Measurements from ENCODE around the gene MSL1. TPM values are rescaled to one million over a fixed set of nuclear protein-coding genes. Genes with fewer than 3 reads are reported as not detected.

Gene MSL1
- total RNA-seq, 1 donor from 2014 or later = 27.1 TPM

- no peak for TF ChIP-seq CTCF (IDR thresholded peaks at IDR 0.05; ENCODE audit: insufficient read depth, low read length, severe bottlenecking)
- no peak for DNase-seq (ENCODE audit: low read depth)
- Histone ChIP-seq H3K4me3 (ENCODE audit: low read depth, low read length) (no peak overlapping the region), H3K36me3 (ENCODE audit: control insufficient read depth, insufficient read depth, low read length) (peaks cover 15% of the 10 kb centered on the region), H3K27me3 (ENCODE audit: control insufficient read depth, insufficient read depth, low read length) (no peaks in the 10 kb centered on the region)
- no peak for FAIRE-seq
Measured at GRCh38 chr17:40090237-40091119, 31.3 kb upstream of the MSL1 start.

GRCh38 chr17:40091691-40092397 lies 29.9 kb upstream of the MSL1 start:
- no peak for DNase-seq (ENCODE audit: low read depth)
- no peak for TF ChIP-seq CTCF (IDR thresholded peaks at IDR 0.05; ENCODE audit: insufficient read depth, low read length, severe bottlenecking)
- no peak for FAIRE-seq
- Histone ChIP-seq H3K36me3 (ENCODE audit: control insufficient read depth, insufficient read depth, low read length) (peaks cover 26% of the 10 kb centered on the region), H3K27me3 (ENCODE audit: control insufficient read depth, insufficient read depth, low read length) (no peaks in the 10 kb centered on the region), H3K4me3 (ENCODE audit: low read depth, low read length) (no peak overlapping the region)

GRCh38 chr17:40092581-40092980 lies 29.2 kb upstream of the MSL1 start:
- Histone ChIP-seq H3K36me3 (ENCODE audit: control insufficient read depth, insufficient read depth, low read length) (peaks cover 33% of the 10 kb centered on the region), H3K27me3 (ENCODE audit: control insufficient read depth, insufficient read depth, low read length) (no peaks in the 10 kb centered on the region), H3K4me3 (ENCODE audit: low read depth, low read length) (no peak overlapping the region)
- DNase-seq (ENCODE audit: low read depth) (no peak), FAIRE-seq (no peak)
- no peak for TF ChIP-seq CTCF (IDR thresholded peaks at IDR 0.05; ENCODE audit: insufficient read depth, low read length, severe bottlenecking)

- Histone ChIP-seq H3K36me3 (ENCODE audit: control insufficient read depth, insufficient read depth, low read length) (peaks cover 33% of the 10 kb centered on the region), H3K4me3 (ENCODE audit: low read depth, low read length) (no peak overlapping the region), H3K27me3 (ENCODE audit: control insufficient read depth, insufficient read depth, low read length) (no peaks in the 10 kb centered on the region)
- no peak for TF ChIP-seq CTCF (IDR thresholded peaks at IDR 0.05; ENCODE audit: insufficient read depth, low read length, severe bottlenecking)
- FAIRE-seq = no peak
- no peak for DNase-seq (ENCODE audit: low read depth)
Measured at GRCh38 chr17:40093005-40093579, 28.7 kb upstream of the MSL1 start.

GRCh38 chr17:40093580-40094201 lies 28.1 kb upstream of the MSL1 start:
- FAIRE-seq = no peak
- DNase-seq (ENCODE audit: low read depth) = peak; percentile 57
- peaks cover 33% of the 10 kb centered on the region for H3K36me3 ChIP-seq (ENCODE audit: control insufficient read depth, insufficient read depth, low read length)

More at GRCh38 chr17:40093580-40094201, 28.1 kb upstream of the MSL1 start:
- no peaks in the 10 kb centered on the region for H3K27me3 ChIP-seq (ENCODE audit: control insufficient read depth, insufficient read depth, low read length)
- H3K4me3 ChIP-seq (ENCODE audit: low read depth, low read length) = no peak overlapping the region
- no peak for TF ChIP-seq CTCF (IDR thresholded peaks at IDR 0.05; ENCODE audit: insufficient read depth, low read length, severe bottlenecking)

Measured in bronchial epithelial cell (primary cell).